HG03378 (cell line): Measurements from ENCODE around the gene PRPF19.
"Not testable (repeated sequence)": the region's sequence is repeated elsewhere in the genome, so short reads cannot be mapped to it uniquely, and the experiment has no call there.

ENCODE experiments used
- ATAC-seq: cut with Tn5 transposase; IDR thresholded peaks from one replicate; pipeline ENCODE4 v1.9.1; 2021; ENCODE audit warnings: mild to moderate bottlenecking, moderate library complexity; ENCODE audit not compliant: unreplicated experiment

The PRPF19 gene

DNA sequence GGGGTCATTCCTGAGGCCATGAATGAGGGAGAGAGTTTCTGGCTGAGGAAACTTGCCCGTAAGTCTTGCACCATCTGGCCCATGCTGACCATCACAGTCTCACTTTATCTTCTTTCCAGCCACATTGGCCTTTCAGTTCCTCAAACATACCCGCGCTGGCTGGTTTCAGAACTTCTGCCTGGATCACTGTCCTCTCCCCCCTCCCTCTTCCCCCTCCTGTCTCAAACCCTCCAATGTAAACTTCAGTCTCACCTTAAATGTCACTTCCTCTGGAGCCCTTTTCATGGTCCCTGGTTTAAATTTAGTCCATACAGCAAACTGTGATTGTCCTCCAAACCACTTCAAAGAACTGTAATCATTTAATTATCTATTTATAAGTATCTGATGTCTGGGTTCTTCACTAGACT lies 3.9 kb upstream of the PRPF19 start:
- peak; percentile 43 for ATAC-seq

DNA sequence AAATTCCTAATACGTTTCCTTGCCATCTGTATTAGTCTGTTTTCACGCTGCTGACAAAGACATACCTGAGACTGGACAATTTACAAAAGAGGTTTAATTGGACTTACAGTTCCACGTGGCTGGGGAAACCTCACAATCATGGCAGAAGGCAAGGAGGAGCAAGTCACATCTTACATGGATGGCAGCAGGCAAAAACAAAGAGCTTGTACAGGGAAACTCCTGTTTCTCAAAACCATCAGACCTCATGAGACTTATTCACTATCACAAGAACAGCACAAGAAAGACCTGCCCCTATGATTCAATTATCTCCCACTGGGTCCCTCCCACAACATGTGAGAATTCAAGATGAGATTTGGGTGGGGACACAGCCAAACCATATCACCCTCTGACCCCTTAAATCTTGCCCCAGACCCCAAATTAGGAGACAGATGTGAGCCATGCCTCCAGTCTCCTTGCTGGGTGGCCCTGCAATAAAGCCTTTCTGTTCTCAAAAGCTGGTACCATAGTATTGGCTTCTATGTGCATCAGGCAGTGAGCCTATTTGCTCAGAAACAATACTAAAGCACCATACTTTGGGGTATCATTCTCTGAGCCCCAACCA lies 3.4 kb upstream of the PRPF19 start:
- not testable (repeated sequence) for ATAC-seq

DNA sequence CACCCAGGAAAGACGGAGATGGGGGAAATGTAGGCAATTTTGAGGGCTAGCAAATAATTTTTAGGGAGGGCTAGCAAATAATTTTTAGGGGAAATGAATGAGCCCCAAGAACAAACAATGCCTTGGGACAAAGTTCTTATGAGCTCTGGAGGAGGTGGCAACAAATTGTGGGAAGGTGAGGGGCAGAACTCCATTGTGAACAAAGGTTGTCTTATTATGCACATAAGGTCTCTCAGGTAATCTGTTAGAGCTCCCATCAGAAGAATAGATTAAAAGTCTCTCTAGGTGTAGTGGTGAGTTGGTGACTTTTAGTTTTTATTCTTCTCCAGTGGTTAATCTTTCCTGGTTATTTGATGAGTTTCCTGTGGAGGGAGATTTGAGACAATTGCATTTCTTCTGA lies 2.4 kb upstream of the PRPF19 start:
- no peak for ATAC-seq

DNA sequence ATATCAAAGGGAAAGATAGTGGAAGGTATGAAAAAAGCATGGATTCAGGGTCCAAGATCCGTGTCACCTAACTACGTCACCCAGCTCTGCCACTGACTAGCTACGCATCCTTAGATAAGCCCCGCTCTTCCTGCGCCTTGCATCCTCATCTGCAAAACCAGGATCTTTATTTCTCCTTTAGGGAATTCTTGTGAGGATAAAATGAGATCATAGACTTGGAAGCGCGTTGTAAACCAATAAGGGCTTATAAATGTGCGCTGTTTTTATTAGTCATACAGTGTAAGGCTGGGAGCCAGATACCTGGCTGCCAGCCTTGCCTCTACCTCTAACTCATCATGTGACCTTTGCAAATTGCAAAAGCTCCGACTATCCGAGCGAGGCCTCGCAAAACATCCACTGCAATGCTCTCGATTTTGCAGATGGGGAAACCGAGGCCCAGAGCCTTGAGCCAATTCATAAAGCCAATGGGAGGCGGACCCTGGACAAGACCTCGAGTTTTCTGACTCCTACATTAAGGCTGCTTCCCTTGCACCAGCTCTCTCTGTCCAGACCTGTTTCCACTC lies 753 bp downstream of the PRPF19 start:
- ATAC-seq = no peak

DNA sequence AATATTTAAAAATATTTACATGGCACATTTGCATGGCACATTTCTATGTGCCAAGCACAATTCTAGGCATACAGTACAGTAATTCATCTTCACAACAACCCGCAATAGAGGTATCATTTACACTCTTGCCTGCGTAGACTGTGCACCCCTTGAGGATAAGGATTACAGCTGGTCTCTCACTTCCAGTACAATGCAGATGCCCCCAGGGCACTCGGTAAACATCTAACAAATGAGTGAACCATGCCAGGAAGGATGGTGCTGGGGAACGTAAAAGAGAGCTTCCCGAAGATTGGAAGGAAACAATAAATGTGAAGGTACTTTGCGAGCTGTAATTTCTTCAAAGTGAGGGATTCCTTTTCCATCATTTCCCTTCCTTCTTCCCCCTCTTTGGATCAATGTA lies 1.3 kb downstream of the PRPF19 start:
- ATAC-seq = no peak

DNA sequence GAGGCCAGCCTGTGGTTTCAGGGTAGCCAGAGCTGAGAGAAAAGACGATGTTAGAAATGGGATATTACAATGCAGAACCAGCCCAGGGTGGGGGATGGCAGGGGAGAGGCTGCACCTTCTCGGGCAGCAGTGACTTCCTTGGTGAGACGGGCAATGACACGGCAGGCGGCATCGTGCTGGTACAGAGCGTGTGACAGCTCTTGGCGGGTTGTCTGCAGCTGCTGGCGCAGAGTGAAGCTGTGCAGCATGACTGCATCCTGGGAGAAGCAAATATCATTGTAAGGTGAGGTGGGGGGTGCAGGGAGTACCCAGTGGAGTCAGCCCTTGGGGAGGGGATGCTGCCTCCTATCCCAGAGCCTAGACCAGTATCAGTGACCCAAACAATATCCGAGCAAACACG lies 3.8 kb downstream of the PRPF19 start:
- no peak for ATAC-seq

DNA sequence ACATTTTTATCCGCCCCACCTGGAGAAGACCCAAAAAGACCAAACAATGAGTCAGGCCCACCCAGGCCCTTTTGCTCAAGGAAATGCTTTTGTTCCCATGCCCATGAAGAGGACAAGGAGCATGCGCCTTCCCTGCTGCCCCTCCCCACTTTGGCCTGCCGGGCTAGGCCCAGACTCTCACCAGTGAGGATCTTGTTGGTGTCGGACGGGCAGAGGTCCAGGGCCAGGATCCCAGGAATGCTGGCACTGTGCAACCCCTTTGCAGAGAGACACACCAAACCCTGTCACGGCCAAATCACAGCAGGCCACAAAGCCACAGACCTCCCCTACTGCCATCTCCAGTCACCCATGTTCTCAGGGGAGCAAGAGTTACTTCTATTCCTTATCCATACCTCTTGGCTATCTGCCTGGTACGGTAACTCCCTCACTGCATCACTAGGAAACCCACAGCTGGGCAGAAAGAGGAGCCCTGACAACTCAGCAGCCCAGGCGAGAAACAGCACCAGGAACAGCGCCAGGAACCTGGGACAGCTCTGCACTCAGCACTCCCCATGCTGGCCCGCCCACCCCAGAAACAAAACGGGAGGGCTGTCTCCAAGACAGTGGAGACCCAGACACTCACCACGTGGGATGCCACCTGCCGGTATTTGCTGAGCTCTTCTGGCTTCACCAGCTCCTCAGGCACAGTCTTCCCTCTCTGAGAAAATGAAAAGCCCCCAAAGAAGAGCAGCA lies 5.5 kb downstream of the PRPF19 start:
- ATAC-seq = no peak

DNA sequence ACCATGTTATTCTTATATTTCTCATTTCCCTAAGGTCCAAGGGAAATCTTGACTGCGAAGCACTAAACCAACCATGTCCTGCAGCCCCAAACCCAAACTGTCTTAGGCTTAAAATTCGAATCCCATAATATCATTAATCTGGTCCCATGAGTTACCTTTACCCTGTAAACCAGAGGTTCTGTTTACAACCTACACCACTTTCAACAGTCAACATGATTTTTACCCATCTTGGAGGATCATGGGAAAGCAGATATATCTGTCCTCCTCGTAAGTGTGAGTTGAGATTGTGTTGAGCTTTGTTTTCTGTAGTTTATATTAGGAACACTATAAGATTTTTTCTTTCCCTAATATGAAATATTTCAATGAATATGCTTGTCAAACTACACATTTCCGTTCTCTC lies 6.4 kb downstream of the PRPF19 start:
- ATAC-seq = no peak

DNA sequence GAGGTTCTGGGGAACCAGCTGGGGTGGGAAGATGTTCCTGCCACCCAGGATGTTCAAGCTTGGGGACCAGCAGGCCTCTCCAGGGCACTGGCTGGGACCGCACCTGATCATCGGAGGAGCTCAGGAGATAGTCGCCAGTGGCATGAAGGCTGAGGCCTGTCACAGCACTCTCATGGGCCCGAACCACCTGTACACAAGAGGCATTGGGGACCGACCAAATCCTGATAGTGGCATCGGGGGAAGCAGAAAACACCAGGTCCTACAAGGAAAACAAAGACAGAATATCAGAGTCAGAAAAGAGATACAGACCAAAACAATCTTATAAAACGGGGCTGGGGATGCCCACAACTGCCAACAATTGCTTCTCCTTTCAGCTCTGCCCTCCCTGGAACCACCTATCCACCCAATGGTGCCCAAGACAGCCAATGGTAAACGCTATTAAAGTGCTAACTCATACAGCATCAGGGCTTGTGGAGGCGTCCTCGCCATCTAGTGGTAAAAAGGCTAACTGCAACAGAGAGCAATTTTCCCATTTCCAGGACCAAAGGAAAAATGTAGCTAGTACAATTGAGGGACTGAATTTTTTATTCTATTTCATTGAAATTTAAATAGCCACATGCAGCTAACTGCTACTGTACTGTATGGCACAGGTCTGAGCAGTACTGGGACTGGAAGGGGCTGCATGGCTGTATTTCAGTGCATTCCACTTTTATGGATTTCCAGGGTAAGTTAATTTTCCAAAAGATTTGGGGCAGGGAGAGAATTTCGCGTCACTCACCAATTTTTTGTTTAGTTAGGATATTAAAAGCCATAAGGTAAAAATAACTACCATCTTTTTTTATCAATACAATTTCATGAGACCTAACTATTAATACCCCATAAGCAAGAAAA lies 7.1 kb downstream of the PRPF19 start:
- ATAC-seq = peak; percentile 54

DNA sequence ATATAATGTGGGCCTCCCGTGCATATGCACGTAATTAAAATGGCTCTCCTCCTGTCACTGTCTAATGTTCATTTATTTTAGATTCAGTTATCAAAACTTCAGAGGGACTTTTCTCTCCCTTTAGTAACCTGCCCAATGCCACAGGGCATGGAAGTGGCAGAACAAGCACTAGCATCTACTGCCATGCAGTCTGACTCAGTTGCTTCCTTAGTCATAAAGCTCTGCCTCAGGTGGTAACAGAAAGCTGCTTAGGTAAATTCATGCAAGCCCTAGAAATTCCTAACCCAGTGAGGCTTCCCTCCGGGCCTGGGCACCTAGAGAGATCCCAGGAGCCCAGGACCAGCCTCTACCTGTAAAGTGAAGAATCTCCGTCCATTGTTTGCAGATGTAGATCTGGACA lies 8.9 kb downstream of the PRPF19 start:
- no peak for ATAC-seq

DNA sequence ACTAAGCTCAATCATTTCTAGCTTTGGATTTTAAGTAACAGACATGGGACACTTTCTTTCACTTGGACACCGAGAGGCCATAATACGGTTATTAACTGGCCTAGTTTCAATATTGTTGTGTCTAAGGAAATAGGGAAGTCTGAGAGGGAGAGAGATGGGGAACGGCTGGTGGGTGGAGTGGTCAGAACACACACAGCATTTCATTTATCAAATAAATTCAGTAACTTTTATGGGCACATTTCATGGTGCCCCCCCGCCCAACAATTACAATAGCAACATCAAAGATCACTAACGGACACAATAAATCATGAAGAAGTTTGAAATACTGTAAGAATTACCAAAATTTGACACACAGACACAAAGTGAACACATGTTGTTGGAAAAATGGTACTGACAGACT lies 10.7 kb downstream of the PRPF19 start:
- no peak for ATAC-seq

DNA sequence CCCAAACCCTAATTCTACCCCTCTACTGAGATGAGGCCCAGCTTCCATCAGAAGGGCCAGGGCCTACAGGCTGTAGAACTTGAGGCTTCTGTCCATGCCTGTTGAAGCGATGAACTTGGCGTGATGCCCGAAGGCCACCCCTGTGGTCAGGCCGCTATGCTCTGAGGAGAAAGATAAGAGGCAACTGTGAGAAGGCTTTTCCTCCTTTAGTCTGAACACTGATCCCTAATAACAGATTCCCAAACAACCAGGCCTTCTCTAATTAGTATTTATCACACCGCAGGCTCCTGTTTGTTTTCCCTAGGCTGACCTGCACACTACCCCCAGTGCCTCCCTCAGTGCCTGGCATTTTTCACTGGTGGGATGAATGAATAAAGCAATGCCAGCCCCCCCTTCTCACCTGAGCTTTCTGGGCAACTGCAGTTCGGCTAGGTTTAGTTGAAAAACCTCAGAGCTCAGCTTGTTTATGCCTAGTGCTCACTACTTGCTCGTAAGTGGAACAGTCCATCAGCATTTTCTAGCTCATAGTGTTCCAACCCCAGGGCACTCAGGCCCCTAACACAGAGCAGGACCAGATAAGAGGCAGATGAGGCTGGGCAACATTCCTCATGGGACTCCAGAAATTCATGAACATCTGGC lies 15.2 kb downstream of the PRPF19 start:
- no peak for ATAC-seq

DNA sequence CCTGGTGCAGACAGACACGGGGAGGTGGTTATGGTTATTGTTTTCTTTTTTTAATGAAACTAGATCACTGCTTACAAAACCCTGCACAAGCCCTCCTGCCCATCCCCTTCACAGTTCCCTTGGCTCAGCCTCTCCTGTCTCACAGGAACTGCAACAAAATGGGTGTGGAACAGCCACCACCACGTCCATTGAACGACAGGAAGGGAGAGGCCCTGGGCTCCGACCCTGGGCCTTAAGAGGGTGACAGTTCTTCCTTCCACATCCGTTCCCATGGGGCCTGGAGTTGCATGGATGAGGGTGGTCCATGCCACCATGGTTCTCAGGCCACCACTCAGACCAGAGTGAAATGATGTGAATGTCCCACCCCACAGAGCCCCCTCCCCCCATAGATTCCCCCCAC lies 15.7 kb downstream of the PRPF19 start:
- no peak for ATAC-seq

DNA sequence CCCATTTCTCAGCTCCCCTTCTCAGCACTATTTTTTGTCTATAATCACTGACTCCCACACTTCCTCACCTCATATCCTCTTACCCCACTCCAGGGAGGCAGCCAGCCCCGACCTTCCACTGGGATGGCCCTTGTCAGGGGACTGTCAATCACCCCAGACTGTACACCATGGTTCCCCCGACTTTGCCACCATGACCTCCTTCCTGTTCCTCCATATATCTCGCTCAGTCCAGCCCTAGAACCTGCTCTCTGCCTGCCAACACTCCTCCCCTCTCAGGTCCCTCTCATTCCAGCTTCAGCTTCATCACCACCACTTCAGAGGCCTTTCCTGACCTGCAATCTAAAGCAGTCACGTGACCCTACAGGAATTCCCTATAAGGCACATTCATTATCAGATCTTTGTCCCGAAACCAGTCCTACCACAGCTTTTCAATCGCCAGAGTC lies 16.5 kb downstream of the PRPF19 start:
- no peak for ATAC-seq

DNA sequence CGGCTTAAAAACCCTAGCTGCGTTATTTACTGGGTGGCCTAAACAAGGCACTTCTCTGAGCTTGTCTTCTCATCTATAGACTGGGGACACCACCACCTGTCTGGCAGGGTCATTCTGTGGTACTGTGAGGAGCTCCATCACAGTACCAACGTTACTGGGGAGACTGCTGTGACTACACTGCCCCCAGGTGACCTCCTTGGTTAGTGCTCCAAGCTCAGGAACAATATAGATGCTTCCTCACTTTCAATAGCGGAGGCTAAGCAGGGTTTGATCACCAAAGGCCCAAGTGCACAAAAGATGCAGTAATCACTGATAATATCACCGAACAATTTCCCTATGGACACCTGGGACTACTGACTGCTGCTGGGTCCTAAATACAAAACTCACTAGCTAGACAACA lies 18.8 kb downstream of the PRPF19 start:
- no peak for ATAC-seq

DNA sequence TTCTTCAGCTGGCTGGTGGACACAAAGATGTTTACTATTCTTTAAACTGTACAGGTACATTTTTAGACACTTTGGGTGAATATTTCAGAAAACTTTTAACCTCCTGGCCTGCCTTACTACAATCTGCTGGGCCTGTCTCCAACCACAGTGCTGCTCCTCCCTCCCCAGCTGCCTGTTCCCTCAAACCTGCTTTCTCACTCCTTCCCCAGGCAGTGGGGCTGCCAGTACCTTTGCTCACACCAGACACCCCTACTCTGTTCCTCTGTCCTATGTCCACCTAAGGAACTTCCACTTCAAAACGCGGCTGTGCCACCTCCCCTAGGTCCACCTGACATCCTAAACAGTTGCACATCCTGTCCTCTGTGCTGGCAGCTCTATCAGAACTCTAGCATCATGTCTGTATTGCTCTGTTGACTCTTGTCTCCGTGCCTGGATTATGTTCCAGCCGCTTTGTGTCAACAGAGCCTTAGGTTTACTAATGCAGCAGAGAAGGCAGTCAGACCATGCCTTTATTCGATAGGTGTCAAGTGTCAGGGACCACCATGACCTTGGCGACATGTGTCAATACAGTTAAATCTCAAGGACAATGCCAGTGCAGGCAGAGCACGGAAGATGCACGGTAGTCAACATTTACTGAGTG lies 25.6 kb downstream of the PRPF19 start:
- no peak for ATAC-seq

DNA sequence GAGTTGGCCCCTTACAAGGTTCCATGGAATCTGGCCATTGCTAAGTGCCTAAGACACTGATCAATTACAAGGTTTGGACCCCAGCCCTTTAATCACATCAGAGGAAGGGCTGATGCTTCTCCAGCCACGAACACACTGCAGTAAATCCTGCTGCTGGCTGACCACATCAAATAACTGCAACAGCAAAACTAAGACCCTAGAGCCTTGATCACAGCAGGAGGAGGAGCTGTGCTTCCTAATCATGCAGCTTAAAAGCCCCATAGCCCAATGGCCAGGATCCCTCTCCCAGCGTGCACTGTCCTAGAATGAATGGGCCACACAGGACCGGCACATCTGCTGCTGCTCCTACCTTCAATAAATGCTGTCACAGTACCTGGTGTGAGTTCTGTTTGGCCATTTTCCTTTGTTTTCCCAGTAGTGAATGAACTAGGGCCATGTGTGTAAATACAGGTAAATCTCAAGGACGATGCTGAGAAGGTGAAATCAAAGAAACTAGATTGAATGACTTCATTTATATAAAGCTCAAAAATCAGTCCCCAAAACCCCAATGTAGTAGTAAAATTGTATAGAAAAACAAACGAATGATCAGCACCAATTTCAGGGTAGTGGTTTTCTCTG lies 26.3 kb downstream of the PRPF19 start:
- no peak for ATAC-seq

DNA sequence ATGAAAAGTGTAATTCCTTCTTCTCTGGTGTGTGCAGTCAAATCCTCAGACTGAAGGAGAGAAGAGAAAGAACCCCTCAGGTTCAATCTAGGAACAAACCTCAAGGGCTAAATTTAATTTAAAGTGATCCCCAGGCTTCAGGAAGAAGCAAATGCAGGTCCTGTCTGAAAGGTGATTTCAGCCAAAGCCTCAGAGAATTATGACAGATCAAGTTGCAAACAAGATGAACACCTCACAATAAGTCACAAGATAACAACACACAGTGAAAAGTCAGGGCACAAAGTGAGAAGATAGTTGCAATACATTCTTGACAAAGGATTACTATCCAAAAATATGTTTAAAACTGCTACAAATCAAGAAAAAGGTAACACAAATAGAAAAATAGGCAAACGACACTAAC lies 27.3 kb downstream of the PRPF19 start:
- ATAC-seq = no peak

DNA sequence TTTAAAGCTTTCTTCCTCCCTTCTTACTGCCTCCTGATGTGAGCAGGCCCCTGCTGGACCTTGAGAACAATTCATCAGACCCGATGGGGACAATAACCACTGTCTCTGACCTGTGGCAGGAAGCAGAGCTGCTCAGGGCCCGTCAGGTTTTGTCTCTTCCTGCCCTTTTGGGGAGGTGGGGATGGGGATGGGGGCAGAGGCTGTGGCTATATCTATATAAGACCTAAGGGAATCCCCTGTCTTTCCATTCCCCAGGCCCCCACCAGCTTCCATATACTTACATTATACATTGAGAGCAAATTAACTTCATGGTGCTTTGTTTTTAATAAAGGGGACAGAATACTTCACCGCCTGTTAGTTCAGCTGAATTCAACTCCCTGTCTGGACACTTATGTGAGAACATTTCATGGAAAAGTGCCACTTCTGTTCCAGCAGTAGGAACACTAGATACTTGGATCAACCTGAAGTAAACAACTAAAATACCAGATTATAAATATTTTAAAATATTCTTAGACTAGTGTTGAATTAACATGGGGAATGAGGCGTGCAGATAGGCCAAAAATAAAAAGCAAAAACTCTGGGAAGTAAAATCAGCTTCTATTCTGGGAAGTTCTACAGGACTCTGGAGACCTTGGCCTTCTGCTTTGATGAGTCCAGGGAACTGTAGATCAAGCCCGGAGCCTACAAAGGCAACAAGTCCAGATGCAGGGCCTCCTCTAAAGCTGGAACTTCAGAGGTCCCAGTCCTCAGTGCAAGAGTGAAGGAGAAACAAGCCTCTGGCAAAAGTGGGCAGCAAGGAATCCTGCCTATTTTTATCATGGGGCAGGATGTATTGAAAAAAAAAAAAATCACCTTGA lies 27.9 kb downstream of the PRPF19 start:
- no peak for ATAC-seq
